Activated CD4-positive, CD25-positive, alpha-beta regulatory T cell (primary cell): Measurements from ENCODE around the gene MLF1.
A peak's percentile ranks its signal among the peaks of the same experiment; 100 is the strongest.

Source experiments
- DNase-seq, 4 experiments: peaks; one replicate each; lab custom pipeline; 2025; lab: John Stamatoyannopoulos, UW

MLF1 gene

GRCh38 chr3:158574646-158575045, 3.7 kb downstream of the MLF1 start:
- DNase-seq = no peak

GRCh38 chr3:158590223-158590622, 19.2 kb downstream of the MLF1 start:
- no peak for DNase-seq

- DNase-seq = no peak
Measured at GRCh38 chr3:158600787-158601186, 29.8 kb downstream of the MLF1 start.

- DNase-seq = no peak
Measured at GRCh38 chr3:158602227-158602626, 31.2 kb downstream of the MLF1 start.

- DNase-seq = no peak
Measured at GRCh38 chr3:158617982-158618875, 47.2 kb downstream of the MLF1 start.

GRCh38 chr3:158625881-158626280, 54.9 kb downstream of the MLF1 start:
- no peak for DNase-seq

GRCh38 chr3:158631981-158632380, 61.0 kb downstream of the MLF1 start:
- no peak for DNase-seq

- no peak for DNase-seq
Measured at GRCh38 chr3:158640646-158641045, 69.7 kb downstream of the MLF1 start.

- DNase-seq = no peak
Measured at GRCh38 chr3:158642005-158642404, 71.0 kb downstream of the MLF1 start.

GRCh38 chr3:158642474-158643210, 71.6 kb downstream of the MLF1 start:
- DNase-seq = no peak

GRCh38 chr3:158644345-158644908, 73.4 kb downstream of the MLF1 start, which contains the start of gene GFM1:
Gene GFM1 (plus strand): TSS chr3:158644527. CDS start chr3:158644635, 108 bp downstream.
- DNase-seq = peak; percentile 74 to 82 (median 78)

GRCh38 chr3:158649791-158650190, 78.8 kb downstream of the MLF1 start:
- no peak for DNase-seq

- DNase-seq = no peak
Measured at GRCh38 chr3:158651192-158651591, 80.2 kb downstream of the MLF1 start.

GRCh38 chr3:158652463-158652862, 81.5 kb downstream of the MLF1 start:
- DNase-seq = no peak
